Left lung (tissue), 10 donors: ENCODE results near the gene CCL18. TPM values are rescaled to one million over a fixed set of nuclear protein-coding genes. Genes with fewer than 3 reads are reported as not detected.

ENCODE experiments used
- ATAC-seq: fragments of 200-7000 bp; cut with Tn5 transposase; one replicate; pipeline ENCODE4 v1.9.1; 2020; ENCODE audit warnings: moderate library complexity
- DNase-seq, 4 donors: peaks; one replicate each; pipeline ENCODE4 v3.0.0-alpha.2; 2013 to 2020
- H3K27ac ChIP-seq, 2 donors: fragments of 200-600 bp; sonication (generic) in 1 of 2; one replicate each; pipeline versions ENCODE4 v1.5.0 to v1.8.0; 2020 to 2021
- H3K27me3 ChIP-seq, 2 donors: fragments of 200-600 bp; sonication (generic) in 1 of 2; one replicate each; pipeline versions ENCODE4 v1.5.0 to v1.8.0; 2020 to 2021
- H3K36me3 ChIP-seq, 2 donors: fragments of 200-600 bp; sonication (generic) in 1 of 2; one replicate each; pipeline versions ENCODE4 v1.5.0 to v1.8.0; 2020 to 2021
- H3K4me1 ChIP-seq, 2 donors: fragments of 200-600 bp; one replicate each; pipeline ENCODE4 v1.8.0; 2021
- H3K4me3 ChIP-seq, 2 donors: fragments of 200-600 bp; sonication (generic) in 1 of 2; one replicate each; pipeline versions ENCODE4 v1.5.0 to v1.8.0; 2020 to 2021; ENCODE audit warnings: mild to moderate bottlenecking in 1 of 2
- H3K9me3 ChIP-seq, 2 donors: fragments of 200-600 bp; sonication (generic) in 1 of 2; one replicate each; pipeline versions ENCODE4 v1.5.0 to v1.8.0; 2020 to 2021
- intact Hi-C, 2 donors: fragments of 100-400 bp; cut with DNase I; formaldehyde crosslinking; loops; one replicate each; pipeline versions ENCODE4 v1.11.2 to v1.14.2; 2022
- polyA plus RNA-seq, 6 donors: library from polyadenylated mRNA; unstranded; fragments of 120-200 nt; gene quantifications; one replicate each; pipeline ENCODE4 v1.2.1, GENCODE V29; 2013; ENCODE audit not compliant: insufficient read length in 6 of 6
- total RNA-seq, 2 donors: library from RNA; stranded (reverse); fragmentation: NEBNext Ultra II Directional; extraction: Animal tissue kit (Norgen Biotek cat#: 25700); gene quantifications; one replicate each; pipeline ENCODE4 v1.2.1, GENCODE V29; 2021
- TF ChIP-seq, protein P1 (sequence below), 2 donors: fragments of 200-600 bp; sonication (generic) in 1 of 2; IDR thresholded peaks; one replicate each; pipeline versions ENCODE4 v1.5.0 to v1.8.0; 2021; ENCODE audit warnings: antibody characterized with exemption in 2 of 2
- donor health status: DM: no; HTN: yes; CAD: no.
- donor health status: DM: no; HTN: no; CAD: no.

Gene CCL18
- total and polyA plus RNA-seq, 8 donors = 0.20 to 348 (median 227) TPM; not detected in 5

DNA sequence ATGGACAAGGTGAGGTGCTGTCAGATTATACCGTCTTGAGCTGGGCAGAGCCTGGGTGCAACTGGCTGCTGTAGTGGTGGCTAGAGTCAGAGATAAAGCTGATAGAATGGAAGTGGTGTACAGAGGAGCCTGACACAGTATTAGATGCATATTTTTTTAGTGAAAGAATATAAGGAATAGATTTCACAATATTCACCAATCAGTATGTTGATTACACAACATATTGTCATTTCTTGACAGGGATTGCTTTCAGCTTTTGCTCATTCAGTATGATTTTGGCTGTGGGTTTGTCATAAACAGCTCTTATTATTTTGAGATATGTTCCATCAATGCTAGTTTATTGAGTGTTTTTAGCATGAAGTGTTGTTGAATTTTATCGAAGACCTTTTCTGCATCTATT lies 44.6 kb upstream of the CCL18 start:
- H3K4me1 ChIP-seq = peaks cover 0 to 9% of the 10 kb centered on the region in 2 donors
- no peaks in the 10 kb centered on the region for H3K9me3 ChIP-seq
- DNase-seq (no peak), ATAC-seq (no peak)
- intact Hi-C loops = no loop called here
- H3K36me3 ChIP-seq = no peaks in the 10 kb centered on the region
- H3K4me3 ChIP-seq = no peak overlapping the region
- TF ChIP-seq, protein P1, sequence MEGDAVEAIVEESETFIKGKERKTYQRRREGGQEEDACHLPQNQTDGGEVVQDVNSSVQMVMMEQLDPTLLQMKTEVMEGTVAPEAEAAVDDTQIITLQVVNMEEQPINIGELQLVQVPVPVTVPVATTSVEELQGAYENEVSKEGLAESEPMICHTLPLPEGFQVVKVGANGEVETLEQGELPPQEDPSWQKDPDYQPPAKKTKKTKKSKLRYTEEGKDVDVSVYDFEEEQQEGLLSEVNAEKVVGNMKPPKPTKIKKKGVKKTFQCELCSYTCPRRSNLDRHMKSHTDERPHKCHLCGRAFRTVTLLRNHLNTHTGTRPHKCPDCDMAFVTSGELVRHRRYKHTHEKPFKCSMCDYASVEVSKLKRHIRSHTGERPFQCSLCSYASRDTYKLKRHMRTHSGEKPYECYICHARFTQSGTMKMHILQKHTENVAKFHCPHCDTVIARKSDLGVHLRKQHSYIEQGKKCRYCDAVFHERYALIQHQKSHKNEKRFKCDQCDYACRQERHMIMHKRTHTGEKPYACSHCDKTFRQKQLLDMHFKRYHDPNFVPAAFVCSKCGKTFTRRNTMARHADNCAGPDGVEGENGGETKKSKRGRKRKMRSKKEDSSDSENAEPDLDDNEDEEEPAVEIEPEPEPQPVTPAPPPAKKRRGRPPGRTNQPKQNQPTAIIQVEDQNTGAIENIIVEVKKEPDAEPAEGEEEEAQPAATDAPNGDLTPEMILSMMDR (IDR thresholded peaks at IDR 0.05) = no peak
- H3K27me3 ChIP-seq = no peaks in the 10 kb centered on the region
- no peak overlapping the region for H3K27ac ChIP-seq

DNA sequence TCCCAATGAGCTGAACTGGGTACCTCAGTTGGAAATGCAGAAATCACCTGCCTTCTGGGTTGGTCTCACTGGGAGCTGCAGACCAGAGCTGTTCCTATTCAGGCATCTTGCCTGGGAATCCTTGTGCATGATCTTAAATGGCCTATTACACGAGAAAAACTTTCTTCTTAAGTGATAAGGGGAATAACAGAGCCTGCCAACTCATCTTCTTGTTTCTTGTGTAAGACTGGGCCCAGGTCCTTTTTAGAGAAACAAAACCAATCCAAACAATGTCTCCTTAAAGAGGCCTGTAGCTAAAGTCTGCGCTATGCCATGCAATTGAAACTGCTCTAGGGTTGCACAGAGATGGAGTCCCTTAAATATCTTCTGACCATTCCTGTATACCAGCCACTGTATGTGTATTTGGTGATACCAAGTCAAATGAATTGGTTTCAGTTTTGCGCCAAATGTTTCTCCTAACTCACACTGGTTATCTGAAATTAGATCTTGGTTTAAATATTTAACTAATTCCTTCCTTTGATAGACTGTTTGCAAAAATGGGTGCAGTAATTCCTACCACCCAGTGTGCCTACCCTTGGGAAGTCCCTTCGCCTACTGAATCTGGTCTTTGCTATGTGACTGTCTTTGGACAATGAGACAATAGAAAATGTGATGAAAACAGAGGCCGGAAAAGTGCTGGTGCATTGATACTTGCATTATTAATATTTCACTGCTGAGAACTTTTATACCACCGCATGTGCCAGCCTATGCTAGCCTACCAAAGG lies 39.8 kb upstream of the CCL18 start:
- Histone ChIP-seq H3K36me3 (no peaks in the 10 kb centered on the region), H3K4me3 (no peak overlapping the region), H3K9me3 (no peaks in the 10 kb centered on the region), H3K27me3 (no peaks in the 10 kb centered on the region), H3K27ac (no peak overlapping the region), H3K4me1 (no peaks in the 10 kb centered on the region)
- TF ChIP-seq, protein P1 (IDR thresholded peaks at IDR 0.05) = no peak
- intact Hi-C loops = no loop called here
- no peak for ATAC-seq
- no peak for DNase-seq

DNA sequence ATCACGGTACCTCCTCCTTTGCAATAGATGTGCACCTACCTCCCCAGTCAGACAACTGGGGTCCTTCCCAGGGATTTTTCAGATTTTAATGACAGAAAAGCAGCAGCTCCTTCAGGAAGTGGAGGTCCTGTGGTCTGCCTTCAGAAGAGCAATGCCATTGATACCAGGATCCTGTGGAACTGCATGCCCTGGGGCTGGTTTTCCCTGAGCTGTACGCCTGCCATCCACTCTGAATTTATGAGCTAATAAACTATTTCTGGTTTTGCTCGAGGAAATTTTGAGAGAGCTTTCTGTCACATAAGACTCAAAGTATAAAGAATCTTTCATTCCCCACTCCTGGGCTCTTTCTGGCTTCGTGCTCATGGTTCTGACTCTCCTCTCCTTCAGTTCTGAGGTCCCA lies 36.3 kb upstream of the CCL18 start:
- Histone ChIP-seq H3K4me1 (no peaks in the 10 kb centered on the region), H3K4me3 (no peak overlapping the region), H3K27ac (no peak overlapping the region), H3K27me3 (no peaks in the 10 kb centered on the region), H3K9me3 (no peaks in the 10 kb centered on the region), H3K36me3 (no peaks in the 10 kb centered on the region)
- TF ChIP-seq, protein P1 (IDR thresholded peaks at IDR 0.05) = no peak
- DNase-seq (no peak), ATAC-seq (no peak)
- intact Hi-C loops = no loop called here

DNA sequence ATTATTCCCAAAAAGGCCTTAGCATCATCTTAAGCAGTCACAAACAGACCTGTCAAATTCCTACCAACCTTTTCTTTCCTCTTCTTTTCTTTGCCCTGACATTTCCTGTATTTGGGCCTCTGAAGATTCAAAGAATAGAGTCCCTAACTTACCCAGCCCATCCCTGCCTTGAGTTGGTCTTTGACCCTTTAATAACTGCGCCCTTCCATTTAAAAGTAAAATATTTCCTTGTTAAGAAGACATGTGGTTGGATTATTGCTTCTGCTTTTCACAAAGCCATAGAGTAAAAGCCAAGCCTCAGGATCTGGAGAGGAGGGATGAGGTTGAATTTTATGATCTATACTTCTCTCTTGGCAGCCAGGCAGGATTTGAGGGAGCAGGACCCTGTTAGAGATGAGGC lies 33.1 kb upstream of the CCL18 start:
- DNase-seq = no peak
- Histone ChIP-seq H3K27me3 (no peaks in the 10 kb centered on the region), H3K4me1 (no peaks in the 10 kb centered on the region), H3K27ac (no peak overlapping the region), H3K36me3 (no peaks in the 10 kb centered on the region), H3K9me3 (no peaks in the 10 kb centered on the region), H3K4me3 (no peak overlapping the region)
- no peak for ATAC-seq
- TF ChIP-seq, protein P1 (IDR thresholded peaks at IDR 0.05) = no peak
- intact Hi-C loops = no loop called here

DNA sequence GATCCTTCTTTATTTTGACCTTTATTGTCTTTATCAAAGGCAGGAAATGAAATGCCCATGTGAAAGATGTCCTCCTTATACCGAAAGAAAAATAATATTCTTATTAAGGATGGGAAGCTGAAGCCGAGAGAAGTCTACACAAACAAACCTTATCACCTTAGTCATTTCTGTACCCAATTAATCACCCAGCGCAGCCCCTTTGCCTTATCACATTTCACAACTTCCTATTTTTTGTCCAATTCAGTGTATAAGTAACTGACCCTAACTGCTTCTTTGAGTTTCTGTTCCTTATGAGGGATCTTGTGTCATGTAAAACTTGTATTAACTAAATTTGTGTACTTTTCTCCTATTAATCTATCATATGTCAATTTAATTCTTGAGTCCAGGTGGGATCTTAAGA lies 29.9 kb upstream of the CCL18 start:
- Histone ChIP-seq H3K4me3 (no peak overlapping the region), H3K36me3 (no peaks in the 10 kb centered on the region), H3K4me1 (no peaks in the 10 kb centered on the region), H3K9me3 (no peaks in the 10 kb centered on the region), H3K27me3 (no peaks in the 10 kb centered on the region), H3K27ac (no peak overlapping the region)
- DNase-seq (no peak), ATAC-seq (no peak)
- intact Hi-C loops = no loop called here
- TF ChIP-seq, protein P1 (IDR thresholded peaks at IDR 0.05) = no peak
